ENCODE results near the gene TAS2R10. TPM values are rescaled to one million over a fixed set of nuclear protein-coding genes. Genes with fewer than 3 reads are reported as not detected.
"Not testable (repeated sequence)": the region's sequence is repeated elsewhere in the genome, so short reads cannot be mapped to it uniquely, and the experiment has no call there.

The TAS2R10 gene
- total RNA-seq, 1 donor from 2014 or later = not detected

DNA sequence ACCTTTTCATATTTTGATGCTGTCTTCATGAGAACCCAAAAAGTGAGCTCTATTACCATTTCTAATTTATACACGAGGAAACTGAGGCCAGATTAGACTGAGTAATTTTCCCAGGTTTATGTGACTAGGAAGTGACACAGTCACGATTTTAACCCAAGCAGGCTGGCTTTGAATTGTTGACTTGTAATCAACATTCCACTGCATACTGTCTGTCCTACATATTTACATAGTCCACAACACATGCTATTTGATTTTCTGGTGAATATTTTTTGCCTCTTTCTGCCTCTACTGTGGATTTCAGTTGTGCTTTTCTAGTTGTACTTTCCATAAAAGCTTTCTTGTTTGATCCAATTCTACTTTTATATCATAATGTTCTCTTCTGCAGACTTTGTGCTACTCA lies 31.9 kb downstream of the TAS2R10 start:
- no peak for DNase-seq (ENCODE audit: missing footprints)
- intact Hi-C loops (cut with DNase I) = no loop called here
- no peak for ATAC-seq

DNA sequence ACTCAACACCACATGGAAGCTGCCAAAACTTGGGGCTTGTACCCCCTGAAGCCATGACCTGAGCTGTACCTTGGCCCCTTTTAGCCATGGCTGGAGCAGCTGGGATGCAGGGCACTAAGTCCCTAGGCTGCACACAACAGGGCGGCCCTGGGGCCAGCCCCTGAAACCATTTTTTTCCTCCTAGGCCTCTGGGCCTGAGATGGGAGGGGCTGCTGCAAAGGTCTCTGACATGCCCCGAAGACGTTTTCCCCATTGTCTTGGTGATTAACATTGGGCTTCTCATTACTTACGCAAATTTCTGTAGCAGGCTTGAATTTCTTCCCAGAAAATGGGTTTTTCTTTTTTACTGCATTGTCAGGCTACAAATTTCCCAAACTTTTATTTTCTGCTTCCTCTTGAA lies 34.4 kb downstream of the TAS2R10 start:
- DNase-seq (ENCODE audit: missing footprints); ATAC-seq; intact Hi-C loops (cut with DNase I): not testable (repeated sequence)

- no peak for ATAC-seq
Observed at GRCh38 chr12:10783252-10783651, 42.9 kb downstream of the TAS2R10 start.

GRCh38 chr12:10779103-10779502 lies 47.1 kb downstream of the TAS2R10 start:
- intact Hi-C loops (cut with DNase I) = no loop called here
- no peak for ATAC-seq

More at GRCh38 chr12:10783252-10783651, 42.9 kb downstream of the TAS2R10 start:
- intact Hi-C loops (cut with DNase I) = no loop called here
- no peak for DNase-seq (ENCODE audit: missing footprints)

More at GRCh38 chr12:10779103-10779502, 47.1 kb downstream of the TAS2R10 start:
- DNase-seq (ENCODE audit: missing footprints) = no peak

Other genes starting within 250 kb of the TAS2R10 start
- 14.8 TPM for gene MAGOHB, start 212.7 kb downstream of the TAS2R10 start, total RNA-seq
- not detected for gene STYK1, start 152.3 kb downstream of the TAS2R10 start, total RNA-seq
- 594 TPM for gene YBX3, start 103.0 kb downstream of the TAS2R10 start, total RNA-seq
- gene TAS2R7, start 23.7 kb downstream of the TAS2R10 start, total RNA-seq = not detected
- gene TAS2R8, start 19.1 kb downstream of the TAS2R10 start, total RNA-seq = not detected
- not detected for gene TAS2R9, start 16.2 kb downstream of the TAS2R10 start, total RNA-seq
- 1.8 TPM for gene PRR4, start 23.1 kb upstream of the TAS2R10 start, total RNA-seq
- 4.2 TPM for gene PRH1, start 57.9 kb upstream of the TAS2R10 start, total RNA-seq
- 0.43 TPM for gene TAS2R13, start 83.2 kb upstream of the TAS2R10 start, total RNA-seq
- not detected for gene PRH2, start 102.9 kb upstream of the TAS2R10 start, total RNA-seq
- 0.38 TPM for gene TAS2R14, start 112.9 kb upstream of the TAS2R10 start, total RNA-seq
- not detected for gene TAS2R50, start 160.6 kb upstream of the TAS2R10 start, total RNA-seq
- 0.46 TPM for gene TAS2R20, start 171.9 kb upstream of the TAS2R10 start, total RNA-seq
- 0.49 TPM for gene TAS2R19, start 196.3 kb upstream of the TAS2R10 start, total RNA-seq
- gene TAS2R31, start 205.0 kb upstream of the TAS2R10 start, total RNA-seq = 0.41 TPM
- 0.43 TPM for gene TAS2R46, start 235.9 kb upstream of the TAS2R10 start, total RNA-seq

All from Right ventricle myocardium inferior (tissue), 1 donor.